ENCODE measurements around the gene MCF2L.

The MCF2L gene

DNA sequence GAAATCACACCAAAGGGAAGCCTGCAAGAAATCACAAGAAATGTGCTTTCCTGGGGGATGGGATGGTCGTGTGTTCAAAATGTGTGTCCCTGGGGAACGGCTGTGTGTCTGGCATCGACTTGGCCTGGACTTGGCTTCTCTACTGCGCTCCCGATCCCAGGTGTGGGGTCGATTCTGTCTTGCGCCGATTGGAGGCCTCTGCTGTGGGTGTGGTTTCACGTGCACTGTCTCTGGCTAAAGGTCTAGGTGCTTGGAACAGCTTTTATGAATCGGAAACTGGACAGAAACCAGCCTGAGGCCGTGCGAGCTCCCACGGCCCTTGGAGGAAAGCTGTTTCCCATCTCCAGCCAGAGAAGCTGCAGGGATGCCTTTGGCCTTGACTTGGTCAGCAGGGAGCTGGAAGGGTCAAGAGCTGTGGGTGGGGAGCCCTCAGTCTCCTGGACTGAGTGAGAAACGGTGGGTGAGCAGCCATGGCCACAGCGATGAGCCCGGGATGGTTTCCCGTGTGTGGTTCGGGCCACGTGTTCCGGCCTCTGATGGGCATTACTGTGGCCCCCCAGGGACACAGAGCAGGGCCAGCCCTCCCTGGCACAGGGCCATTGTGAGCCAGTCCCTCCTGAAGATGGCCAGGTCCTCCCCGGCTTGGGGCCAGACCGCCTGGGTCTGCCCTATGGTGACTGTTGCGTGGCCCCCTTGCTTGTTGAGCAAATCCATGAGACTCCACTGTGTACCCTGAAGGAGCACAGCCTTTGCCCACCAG is 29.7 kb downstream of the MCF2L start:
- DNase-seq (ENCODE audit: low spot score), result no peak

DNA sequence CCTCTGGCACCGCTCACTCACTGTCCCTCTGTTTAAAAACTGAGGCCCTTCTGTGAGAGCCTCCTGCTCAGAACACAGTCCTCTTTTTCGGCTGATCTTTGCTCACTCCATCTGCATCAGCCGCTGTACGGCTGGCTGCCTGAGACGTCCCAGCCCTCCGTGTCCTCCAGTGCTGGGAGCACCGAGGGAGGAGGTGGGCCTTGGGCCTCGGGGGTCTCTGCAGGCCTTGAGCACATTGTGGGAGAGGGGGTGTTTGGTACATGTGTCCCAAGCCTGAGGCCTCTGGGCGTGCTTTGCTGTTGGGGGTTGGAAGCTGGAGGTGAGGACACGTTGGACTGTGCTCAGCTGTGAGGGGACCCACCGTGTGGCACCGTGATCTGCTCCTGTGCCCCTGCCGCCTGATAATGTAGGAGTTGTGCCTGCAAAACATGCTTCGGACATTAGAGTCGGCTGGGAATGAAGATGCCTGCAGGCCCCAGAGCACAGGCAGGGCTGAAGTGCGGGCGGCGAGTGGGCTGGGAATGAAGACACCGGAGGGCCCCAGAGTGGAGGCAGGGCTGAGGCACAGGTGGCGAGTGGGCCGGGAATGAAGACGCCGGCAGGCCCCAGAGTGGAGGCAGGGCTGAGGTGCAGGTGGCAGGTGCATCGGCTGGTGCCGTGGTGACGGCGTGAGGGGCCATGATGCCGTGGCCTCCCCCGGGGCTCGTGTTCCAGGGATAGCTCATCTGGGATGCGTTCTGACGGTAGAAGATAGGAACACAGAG is 30.6 kb downstream of the MCF2L start:
- no peak for DNase-seq (ENCODE audit: low spot score)

DNA sequence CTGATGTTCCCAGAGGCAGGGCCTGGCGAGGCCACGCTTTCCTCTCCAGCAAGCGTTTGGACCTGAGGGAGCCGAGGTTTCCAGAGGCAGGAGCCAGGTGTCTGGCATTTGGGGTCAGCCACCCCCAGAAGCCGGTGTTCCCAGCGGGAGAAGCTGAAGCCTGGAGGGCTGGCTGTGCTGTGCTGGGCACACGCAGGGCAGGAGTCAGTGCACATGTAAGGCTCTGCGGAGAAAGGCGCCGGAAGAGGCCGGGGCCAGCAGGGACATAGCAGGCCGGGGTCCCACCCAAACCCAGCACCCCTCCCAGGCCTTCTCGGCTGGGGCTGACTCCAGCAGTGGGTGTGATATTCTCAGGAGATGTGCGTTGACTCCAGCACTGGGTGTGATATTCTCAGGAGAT is 31.6 kb downstream of the MCF2L start:
- DNase-seq (ENCODE audit: low spot score), result no peak

DNA sequence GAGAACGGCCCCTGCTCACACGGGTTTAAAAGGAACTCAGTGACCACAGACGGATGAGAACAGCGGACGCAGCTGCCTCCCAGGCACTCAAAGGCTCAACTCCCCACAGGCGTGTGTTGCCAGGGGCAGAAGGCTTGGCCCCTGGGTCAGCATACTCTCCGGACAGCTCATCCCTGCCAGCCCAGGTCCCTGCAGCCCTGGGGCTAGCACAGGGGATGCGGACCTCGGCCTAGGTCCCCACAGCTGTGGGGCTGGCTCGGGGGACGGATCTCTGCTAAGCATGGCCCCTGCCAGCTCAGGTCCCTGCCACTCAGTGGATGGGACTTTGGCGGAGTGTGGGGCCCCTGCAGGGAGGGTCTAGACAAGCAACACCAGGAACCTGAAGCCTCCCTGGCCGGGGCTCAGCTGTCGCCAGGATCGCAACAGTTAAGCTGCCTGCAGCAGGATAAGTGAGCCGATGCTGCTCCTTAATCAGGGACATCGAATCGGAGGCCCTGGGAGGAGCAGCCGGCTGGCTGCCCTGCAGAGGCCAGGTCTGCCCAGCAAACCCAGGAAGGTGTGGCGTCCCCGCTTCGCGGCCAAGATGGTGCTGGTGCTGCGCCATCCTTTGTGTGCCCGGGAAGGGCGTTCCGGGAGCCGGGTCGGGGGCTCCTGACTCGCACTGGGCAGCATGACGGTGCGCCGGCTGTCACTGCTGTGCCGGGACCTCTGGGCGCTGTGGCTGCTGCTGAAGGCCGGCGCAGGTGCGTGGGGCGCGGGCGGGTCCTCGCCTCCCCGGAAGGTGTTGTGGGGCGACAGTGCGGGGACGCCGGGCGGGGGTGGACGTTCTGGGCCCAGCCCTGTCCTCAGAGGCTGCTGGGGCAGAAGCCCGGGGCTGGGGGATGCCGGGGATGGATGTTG is 32.5 kb downstream of the MCF2L start:
- no peak for DNase-seq (ENCODE audit: low spot score)

DNA sequence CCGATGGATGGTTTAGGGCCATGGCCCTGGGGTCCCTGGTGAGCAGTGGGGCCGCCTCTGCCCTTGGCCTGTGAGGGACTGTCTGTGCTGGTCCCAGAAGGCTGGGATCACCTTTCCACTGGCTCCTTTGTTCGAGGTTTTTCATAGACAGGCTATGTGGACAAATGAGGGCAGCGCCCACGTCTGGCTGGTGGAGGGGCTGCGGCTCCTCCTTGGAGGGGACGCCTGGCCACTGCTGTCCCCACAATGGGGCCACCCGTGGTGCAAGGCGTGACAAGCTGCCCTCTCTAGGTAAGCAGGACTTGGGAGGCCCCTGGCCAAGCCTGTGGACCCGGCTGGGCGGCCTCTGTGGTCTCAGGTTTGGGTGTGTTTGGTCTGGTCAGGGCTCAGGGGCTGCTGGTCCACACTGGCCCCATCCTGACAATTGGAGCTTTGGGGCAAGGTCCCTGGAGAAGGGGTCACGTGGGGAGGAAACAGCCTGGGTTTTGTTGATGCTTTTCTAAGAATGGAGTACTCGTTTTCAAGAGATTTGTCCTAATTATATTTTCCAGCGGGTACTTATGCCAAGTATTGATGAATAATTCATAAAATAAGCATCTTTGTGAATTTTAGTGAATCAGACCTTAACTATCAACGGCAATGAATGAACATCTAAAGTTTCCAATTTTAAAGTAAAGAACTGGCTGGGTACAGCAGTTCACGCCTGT is 33.3 kb downstream of the MCF2L start:
- DNase-seq (ENCODE audit: low spot score), result no peak

DNA sequence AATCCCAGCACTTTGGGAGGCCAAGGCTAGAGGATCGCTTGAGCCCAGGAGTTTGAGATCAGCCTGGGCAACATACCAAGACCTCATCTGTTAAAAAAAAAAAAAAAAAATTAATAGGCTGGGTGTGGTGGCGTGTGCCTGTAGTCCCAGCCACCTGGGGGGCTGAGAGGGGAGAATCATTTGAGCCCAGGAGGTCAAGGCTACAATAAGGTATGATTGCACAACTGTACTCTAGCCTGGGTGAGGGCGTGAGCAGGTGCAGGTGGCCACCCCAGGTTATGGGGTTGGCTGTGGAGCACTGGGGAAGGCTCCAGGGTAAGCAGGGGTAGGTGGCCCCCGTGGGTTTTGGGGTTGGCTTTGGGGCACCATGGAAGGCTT is 33.9 kb downstream of the MCF2L start:
- no peak for DNase-seq (ENCODE audit: low spot score)

DNA sequence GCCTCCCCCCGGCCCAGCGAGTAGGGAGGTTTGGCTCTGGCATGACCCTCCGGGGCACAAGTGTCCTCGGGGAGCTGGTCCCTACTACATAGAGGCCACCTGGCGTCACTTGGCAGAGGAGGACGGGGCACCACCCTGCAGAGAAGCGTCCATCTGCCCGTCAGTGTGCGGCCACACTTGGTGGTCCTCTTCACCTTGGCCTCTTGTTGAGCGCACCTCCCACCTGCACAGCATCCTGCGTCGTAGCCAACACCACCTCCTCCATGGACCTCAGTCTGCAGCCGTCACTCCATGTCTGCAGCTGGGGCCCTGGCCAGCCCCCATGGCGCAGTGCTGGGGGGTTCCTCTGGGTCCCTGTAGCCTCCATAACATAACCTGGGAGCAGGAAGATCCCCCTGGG is 35.1 kb downstream of the MCF2L start:
- DNase-seq (ENCODE audit: low spot score), result no peak

DNA sequence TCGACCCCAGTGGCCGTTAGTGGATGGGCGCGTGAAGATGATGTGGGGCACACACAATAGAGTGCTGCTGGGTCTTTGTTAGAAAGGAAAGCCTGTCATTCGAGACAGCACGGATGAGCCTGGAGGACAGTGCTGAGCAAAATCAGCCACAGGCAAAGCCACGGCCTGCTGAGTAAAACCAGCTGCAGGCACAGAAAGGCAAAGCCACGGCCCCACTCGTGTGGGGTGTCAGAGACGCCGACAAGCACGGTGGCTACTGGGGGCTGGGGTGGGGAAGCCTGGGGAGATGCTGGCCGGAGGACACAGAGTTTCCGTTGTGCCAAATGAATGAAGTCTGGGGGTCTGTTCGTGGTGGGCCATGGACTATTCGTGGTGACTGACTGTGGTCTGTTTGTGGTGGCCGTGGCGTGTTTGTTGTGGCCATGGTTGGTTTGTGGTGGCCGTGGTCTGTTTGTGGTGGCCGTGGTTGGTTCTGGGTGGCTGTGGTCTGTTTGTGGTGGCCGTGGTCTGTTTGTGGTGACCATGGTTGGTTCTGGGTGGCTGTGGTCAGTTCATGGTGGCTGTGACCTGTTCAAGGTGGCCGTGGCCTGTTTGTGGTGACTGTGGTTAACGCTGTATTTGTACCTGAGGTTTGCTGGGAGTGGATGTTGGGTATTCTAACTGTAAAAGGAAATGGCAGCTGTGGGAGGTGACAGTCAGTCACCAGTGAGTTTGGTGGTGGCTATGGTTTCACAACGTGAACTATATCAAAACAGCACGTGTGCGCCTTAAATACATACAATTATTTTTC is 36.3 kb downstream of the MCF2L start:
- DNase-seq (ENCODE audit: low spot score), result no peak

DNA sequence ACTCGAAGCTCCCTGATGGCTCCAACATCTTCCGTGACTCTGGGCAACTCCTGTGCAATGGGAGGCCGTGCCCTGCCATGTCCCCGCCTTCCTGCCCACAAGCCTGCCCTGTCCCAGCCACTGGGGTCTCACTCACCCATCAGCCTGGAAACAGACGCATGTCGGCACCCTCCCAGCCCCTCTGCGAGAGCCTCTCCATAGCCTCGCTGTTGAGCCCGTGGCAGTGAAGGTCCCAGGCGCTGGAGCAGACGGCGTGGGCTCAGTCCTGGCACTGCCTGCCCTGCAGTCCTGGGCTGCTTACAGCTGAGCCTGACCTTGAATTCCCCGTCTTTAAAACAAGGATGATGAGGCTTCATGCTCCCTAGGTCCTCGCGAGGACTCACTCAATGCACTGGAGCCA is 37.0 kb downstream of the MCF2L start:
- DNase-seq (ENCODE audit: low spot score), result no peak

DNA sequence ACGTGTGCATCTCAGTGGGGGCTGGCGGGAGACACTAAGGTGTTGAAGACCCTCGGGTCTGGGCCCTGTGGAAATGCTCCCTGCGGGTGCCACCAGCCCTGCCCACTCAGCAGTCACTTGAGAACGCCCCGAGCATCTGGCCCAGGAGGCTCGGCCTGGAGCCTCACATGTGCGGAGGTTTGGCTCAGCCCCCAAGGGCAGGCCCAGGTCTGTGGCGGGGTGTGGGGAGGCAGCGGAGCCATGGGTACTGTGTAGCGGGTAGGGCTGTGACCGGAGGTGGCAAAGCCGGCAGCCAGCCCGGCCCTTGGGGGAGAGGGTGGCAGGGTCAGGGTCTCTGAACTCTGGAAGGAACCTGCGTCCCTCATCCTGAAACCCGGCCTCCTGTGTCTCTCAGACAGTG is 37.6 kb downstream of the MCF2L start:
- DNase-seq (ENCODE audit: low spot score), result no peak

DNA sequence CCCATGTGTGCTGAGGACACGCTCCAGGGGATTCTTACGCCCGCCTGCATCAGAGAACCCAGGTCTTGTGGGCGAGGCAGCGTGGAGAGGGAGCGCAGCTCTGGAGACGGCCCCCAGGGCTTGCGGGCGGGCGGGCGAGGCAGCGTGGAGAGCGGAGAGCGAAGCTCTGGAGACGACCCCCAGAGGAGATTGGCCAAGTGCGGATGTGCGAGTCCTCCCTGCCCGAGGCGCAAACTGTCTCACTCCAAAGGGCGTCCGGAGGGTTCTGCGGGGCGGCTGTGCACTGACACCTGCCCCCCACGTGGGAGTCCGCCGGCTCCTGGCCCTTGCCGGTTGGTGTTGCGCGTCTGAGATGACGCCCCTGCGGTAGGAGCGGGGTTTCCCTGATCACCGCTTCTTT is 39.8 kb downstream of the MCF2L start:
- no peak for DNase-seq (ENCODE audit: low spot score)

DNA sequence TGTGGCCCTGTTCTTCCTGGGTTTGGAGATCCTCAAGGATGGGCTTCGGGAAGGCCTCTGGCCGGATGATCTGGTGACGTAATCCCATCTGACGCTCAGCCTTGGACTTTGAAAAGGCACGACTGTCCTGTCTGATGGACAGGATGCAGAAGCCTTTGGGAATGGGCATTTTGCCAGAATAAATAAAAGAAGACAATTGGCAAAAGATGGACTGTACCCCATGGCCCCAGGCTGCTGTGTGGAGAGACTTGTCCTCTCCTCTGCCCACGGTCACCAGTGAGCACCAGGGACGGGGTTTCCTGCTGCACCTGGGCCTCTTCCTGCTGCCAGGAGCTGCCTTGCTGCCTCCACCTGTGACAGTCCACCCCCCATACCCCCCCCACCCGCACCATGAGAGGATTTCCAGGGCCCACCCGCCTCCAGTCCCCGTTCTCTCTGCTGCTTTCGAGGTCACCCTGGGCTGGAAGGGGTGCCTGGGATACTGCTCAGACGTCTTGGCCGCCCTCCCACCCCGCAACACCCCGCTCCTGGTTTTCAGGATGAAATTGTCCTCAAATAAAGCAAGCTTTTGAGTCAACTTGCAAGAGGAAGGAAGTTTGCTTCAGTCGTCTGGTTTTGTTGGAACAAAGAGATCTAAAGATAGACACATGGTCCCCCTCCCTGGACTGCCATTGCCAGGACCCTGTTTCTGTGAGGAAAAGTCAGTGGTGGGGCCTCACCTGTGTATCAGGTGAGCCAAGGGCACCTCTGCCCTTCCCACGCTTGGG is 40.9 kb downstream of the MCF2L start:
- DNase-seq (ENCODE audit: low spot score), result no peak

DNA sequence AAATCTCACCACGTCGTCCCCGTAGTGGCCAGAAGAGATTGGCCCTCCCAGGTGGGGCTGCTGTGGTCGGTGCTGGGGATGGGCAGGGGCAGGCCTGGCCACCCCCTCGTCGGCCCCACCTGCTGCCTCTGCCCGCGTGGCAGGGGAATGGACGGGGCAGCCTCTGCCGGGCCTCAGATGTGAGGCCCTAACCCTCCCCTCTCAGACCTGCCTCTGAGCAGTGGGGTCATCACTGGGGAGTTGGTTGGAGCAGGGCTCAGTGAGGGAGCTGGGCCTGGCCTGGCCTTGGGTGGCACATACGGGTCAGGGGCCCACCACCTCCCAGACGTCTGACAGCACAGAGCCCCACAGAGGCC is 41.5 kb downstream of the MCF2L start:
- no peak for DNase-seq (ENCODE audit: low spot score)

DNA sequence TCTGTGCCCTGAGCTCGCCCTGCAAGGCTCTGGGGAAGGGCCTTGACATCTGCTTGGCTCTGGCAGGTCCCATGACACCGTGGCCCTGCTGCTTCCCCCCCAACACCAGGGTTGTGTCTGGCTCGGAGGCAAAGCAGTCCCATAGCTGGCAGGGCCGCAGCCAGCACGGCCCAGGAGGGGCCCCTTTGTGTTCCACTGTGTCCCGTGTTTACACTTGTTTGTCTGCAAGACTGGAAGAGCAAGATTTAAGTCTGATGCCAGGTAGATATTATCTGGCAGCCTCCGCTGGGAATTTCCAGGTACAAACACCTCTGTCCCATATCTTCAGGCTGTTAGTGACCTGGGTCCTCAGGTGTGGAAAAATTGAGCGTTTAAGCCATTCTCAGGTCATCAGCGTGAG is 44.3 kb downstream of the MCF2L start:
- no peak for DNase-seq (ENCODE audit: low spot score)

DNA sequence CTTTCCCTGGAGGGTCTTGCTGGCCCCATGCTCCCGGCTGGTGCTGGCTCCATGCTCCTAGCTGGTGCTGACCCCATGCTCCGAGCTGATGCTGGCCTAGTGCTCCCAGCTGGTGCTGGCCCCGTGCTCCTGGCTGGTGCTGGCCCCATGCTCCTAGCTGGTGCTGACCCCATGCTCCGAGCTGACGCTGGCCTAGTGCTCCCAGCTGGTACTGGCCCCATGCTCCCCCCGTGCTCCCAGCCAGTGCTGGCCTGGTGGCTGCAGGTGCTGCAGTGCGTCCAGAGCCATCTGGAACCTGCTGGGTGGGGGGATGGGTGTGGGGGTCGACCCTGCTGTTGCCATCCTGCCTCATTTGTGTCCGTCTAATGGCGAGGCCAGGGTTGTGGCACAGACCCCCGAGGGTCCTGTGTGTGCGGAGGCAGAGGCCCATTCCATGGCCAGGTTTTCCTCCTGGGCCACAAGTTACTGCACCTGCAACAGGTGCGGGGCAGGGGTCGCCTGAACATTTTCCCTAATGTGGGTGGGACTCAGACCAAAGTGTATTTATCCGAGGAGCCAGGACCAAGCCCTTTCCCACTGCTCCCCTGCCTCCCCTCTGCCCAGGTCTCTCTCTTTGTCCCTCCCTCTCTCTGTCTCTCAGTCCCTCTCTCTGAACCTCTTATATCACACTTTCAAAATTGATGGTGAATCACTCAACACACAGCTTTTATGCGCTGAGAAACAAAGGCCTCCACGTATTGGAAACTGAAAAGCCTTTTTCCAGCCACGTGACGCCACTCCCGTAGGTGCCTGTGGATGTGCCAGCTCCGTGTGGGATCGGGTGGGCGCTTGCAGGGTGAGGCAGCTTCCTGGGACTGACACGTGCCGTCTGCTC is 45.1 kb downstream of the MCF2L start:
- DNase-seq (ENCODE audit: low spot score), result no peak

DNA sequence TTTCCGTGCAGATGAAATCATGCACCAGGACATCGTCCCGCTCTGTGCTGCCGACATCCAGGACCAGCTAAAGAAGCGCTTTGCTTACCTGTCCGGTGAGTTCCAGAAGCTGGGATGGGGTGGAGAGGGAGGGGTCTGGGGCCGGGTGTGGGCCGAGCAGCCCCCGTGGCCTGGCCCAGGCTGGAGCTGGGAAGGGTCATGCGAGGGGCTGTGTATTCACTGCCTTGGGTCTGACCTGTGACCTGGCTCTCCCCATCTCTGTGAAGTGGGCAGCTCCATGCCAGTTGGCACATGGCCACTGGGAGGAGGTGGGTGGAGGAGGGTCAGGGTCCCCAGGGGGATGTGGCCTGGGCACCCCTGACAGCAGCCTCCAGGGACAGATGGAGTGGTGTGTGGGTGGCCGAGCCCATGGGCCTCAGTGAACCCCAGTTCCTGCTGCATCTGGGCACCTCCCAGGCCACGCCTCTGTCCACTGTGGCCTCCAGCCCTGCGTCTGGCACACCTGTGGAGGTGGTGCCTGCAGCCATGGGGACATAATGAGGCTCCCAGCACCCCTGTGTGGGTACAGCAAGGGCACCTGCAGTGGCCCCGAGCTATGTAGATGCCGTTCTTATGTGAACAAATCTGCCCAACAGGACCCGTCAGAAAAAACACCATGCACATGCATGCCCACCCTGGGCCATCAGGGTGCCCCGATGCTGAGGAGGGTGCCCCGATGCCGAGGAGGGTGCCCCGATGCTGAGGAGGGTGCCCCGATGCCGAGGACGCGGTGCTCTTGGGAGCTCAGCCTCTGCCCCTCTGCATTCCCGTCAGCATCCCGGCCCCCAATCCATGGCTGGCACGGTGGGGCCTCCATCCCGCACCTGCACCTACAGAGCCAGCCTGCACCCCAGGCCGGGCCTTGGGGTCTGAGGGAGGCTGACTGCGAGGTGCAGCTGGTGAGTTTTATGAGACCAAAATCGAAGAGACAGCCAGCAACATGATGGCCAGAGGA is 46.0 kb downstream of the MCF2L start:
- DNase-seq (ENCODE audit: low spot score), result no peak

DNA sequence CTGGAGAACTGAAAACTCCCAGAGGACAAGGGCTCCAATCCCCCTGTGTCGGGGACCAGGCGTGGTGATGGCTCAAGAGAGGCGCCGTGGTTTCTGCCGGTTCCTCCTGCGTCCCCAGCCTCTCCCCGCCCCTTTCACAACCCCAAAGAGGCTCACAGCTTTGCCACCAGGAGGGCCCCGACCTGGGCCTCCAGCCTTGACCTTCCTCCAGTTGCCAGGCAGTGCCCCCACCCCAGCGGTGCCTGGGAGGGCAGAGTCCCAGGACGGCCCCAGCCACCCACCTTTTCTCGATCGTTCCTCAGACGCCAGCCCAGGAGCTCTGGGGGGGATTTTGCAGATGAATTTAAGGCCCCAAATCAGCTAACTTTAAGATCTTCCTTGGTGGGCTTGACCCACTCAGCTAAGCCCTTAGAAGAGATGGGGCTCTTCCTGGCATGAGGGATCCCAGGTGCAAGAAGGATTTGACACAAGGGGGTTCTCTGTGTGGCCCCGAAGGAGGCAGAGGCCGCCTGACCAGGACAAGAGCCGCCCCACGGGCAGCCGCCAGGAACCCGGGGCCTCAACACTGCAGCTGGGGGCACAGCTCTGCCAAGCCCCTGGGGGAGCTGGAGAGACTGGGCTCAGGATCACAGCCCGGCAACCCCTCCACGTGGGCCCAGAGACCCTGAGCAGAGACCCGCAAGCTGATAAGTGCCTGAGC is 47.0 kb downstream of the MCF2L start:
- DNase-seq (ENCODE audit: low spot score), result no peak
